Activated CD8-positive, alpha-beta memory T cell treated with anti-CD3 and anti-CD28 coated beads for 4 hours (primary cell): Measurements from ENCODE around the gene KRTAP2-4.
"Not testable (repeated sequence)": the region's sequence is repeated elsewhere in the genome, so short reads cannot be mapped to it uniquely, and the experiment has no call there.

ENCODE experiments used
- DNase-seq, 2 donors: peaks; one replicate each; pipeline ENCODE4 v3.0.0-alpha.2; 2020; ENCODE audit warnings: low read depth in 2 of 2

Gene KRTAP2-4

GRCh38 chr17:41065829-41066624 lies at the start of gene KRTAP2-4:
Gene KRTAP2-4, minus strand, starts transcription at chr17:41065879. Its CDS starts 34 bp downstream, at chr17:41065845.
- DNase-seq: no peak

- no peak for DNase-seq
Measured at GRCh38 chr17:41111151-41111885, 45.6 kb upstream of the KRTAP2-4 start.

GRCh38 chr17:41108728-41109386 lies 43.2 kb upstream of the KRTAP2-4 start:
- DNase-seq: not testable (repeated sequence)

- no peak for DNase-seq
Measured at GRCh38 chr17:41107941-41108450, 42.3 kb upstream of the KRTAP2-4 start.

GRCh38 chr17:41105347-41105746 lies 39.7 kb upstream of the KRTAP2-4 start, which contains the start of gene KRTAP4-9:
Gene KRTAP4-9, plus strand, starts transcription at chr17:41105389. Its CDS starts 0 bp downstream, at chr17:41105389.
- DNase-seq: not testable (repeated sequence)

- not testable (repeated sequence) for DNase-seq
Measured at GRCh38 chr17:41104386-41105038, 38.8 kb upstream of the KRTAP2-4 start.

GRCh38 chr17:41103896-41104295 lies 38.2 kb upstream of the KRTAP2-4 start:
- DNase-seq: no peak

- no peak for DNase-seq
Measured at GRCh38 chr17:41101586-41102259, 36.0 kb upstream of the KRTAP2-4 start, which contains the start of gene KRTAP4-16. Gene KRTAP4-16, minus strand, starts transcription at chr17:41102209. Its CDS starts 0 bp downstream, at chr17:41102209.

GRCh38 chr17:41099682-41100480 lies 34.2 kb upstream of the KRTAP2-4 start:
- not testable (repeated sequence) for DNase-seq

GRCh38 chr17:41098481-41098880 lies 32.8 kb upstream of the KRTAP2-4 start:
- no peak for DNase-seq

GRCh38 chr17:41098042-41098441 lies 32.4 kb upstream of the KRTAP2-4 start, which contains the start of gene KRTAP4-8:
Gene KRTAP4-8, minus strand, starts transcription at chr17:41098142. Its CDS starts 58 bp downstream, at chr17:41098084.
- DNase-seq: no peak

- DNase-seq: no peak
Measured at GRCh38 chr17:41096055-41096454, 30.4 kb upstream of the KRTAP2-4 start.

- DNase-seq: not testable (repeated sequence)
Measured at GRCh38 chr17:41088760-41089352, 23.2 kb upstream of the KRTAP2-4 start.

- DNase-seq: not testable (repeated sequence)
Measured at GRCh38 chr17:41084100-41084856, 18.6 kb upstream of the KRTAP2-4 start, which contains the start of gene KRTAP4-7. Gene KRTAP4-7, plus strand, starts transcription at chr17:41084150. Its CDS starts 57 bp downstream, at chr17:41084207.

- not testable (repeated sequence) for DNase-seq
Measured at GRCh38 chr17:41083427-41083826, 17.7 kb upstream of the KRTAP2-4 start.

GRCh38 chr17:41082626-41083025 lies 16.9 kb upstream of the KRTAP2-4 start:
- no peak for DNase-seq

- no peak for DNase-seq
Measured at GRCh38 chr17:41076788-41077187, 11.1 kb upstream of the KRTAP2-4 start.

GRCh38 chr17:41073676-41074075 lies 8.0 kb upstream of the KRTAP2-4 start:
- no peak for DNase-seq
